IPS-NIHi7 (cell line): Measurements from ENCODE around the gene ABCB10.

Experiments used
- DNase-seq: peaks from one replicate; pipeline ENCODE4 v3.0.0; 2012; ENCODE audit warnings: mixed read lengths; ENCODE audit errors: extremely low spot score

Gene ABCB10

GRCh38 chr1:229474509-229474908, 84.0 kb downstream of the ABCB10 start:
- no peak for DNase-seq

GRCh38 chr1:229471175-229471574, 87.3 kb downstream of the ABCB10 start:
- no peak for DNase-seq

- DNase-seq: no peak
Measured at GRCh38 chr1:229470406-229471043, 88.0 kb downstream of the ABCB10 start.

- DNase-seq: no peak
Measured at GRCh38 chr1:229466887-229467286, 91.6 kb downstream of the ABCB10 start.
